NCI-H345 (cell line): Measurements from ENCODE around the gene PTGES2.

Experiments
- DNase-seq: peaks from one replicate; lab custom pipeline; 2025; lab: John Stamatoyannopoulos, UW

Gene PTGES2

DNA sequence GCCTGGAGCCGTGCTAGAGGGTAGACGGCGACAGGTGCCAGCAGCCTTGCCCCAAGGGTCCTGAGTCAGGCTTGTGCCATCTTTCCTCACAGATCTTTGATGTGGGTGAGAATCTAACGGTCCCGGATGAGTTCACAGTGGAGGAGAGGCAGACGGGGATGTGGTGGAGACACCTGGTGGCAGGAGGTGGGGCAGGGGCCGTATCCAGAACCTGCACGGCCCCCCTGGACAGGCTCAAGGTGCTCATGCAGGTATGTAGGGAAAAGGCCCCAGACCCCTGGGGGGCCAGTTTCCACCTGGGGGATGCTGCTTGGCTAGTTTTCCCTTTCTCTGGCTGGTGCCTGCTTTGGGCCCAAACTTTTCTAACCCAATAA is 24.0 kb downstream of the PTGES2 start:
- no peak for DNase-seq

- no peak for DNase-seq
These were observed 24.5 kb downstream of the PTGES2 start for GRCh38 chr9:128102861-128103588.

- no peak for DNase-seq
These were observed 25.3 kb downstream of the PTGES2 start for GRCh38 chr9:128102196-128102595.

- no peak for DNase-seq
These were observed 25.8 kb downstream of the PTGES2 start for GRCh38 chr9:128101690-128102089.

GRCh38 chr9:128101231-128101661 is 26.3 kb downstream of the PTGES2 start:
- no peak for DNase-seq

GRCh38 chr9:128100581-128100980 is 26.9 kb downstream of the PTGES2 start:
- no peak for DNase-seq

GRCh38 chr9:128099932-128100491 is 27.5 kb downstream of the PTGES2 start:
- DNase-seq, result no peak

GRCh38 chr9:128099231-128099931 is 28.1 kb downstream of the PTGES2 start:
- no peak for DNase-seq

DNA sequence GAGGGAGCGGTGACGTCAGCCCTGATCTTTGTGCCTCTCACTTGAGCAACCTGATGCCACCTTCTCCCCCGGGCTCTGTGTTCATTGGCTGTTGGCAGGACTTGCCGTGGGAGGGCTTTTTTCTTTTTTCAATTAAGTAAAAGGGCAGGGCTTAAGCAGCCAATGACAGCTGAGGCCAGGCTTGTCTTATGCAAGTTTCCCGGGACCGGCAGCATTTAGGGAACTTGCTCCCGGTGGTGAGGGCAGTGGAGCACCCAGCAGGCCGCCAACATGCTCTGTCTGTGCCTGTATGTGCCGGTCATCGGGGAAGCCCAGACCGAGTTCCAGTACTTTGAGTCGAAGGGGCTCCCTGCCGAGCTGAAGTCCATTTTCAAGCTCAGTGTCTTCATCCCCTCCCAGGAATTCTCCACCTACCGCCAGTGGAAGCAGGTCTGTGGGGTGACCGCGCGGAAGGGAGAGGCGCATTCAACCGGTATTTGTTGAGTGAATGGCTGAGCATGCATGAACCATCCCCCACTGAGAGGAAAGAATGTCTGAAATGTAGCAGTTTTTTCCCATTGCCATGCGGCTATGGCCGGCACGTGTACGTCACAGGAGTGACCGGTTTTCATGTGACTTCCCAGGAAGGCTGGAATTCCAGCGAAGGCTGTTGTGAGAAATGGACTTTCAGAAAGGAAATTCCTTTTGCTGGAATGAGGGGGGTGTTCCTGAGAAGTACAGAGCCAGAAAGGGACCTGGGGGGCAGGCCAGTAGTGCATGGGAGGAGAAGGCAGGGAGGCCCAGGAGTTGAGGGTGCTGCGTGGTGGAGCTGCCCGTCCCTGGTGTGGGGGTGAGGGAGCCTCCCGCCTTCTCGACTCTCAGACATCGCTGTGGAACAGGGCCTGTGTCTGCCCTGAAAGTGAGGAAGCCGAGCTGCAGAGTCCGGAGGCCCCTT is 29.0 kb downstream of the PTGES2 start:
- DNase-seq, result peak; percentile 83

- no peak for DNase-seq
These were observed 29.8 kb downstream of the PTGES2 start for GRCh38 chr9:128097543-128098296.

DNA sequence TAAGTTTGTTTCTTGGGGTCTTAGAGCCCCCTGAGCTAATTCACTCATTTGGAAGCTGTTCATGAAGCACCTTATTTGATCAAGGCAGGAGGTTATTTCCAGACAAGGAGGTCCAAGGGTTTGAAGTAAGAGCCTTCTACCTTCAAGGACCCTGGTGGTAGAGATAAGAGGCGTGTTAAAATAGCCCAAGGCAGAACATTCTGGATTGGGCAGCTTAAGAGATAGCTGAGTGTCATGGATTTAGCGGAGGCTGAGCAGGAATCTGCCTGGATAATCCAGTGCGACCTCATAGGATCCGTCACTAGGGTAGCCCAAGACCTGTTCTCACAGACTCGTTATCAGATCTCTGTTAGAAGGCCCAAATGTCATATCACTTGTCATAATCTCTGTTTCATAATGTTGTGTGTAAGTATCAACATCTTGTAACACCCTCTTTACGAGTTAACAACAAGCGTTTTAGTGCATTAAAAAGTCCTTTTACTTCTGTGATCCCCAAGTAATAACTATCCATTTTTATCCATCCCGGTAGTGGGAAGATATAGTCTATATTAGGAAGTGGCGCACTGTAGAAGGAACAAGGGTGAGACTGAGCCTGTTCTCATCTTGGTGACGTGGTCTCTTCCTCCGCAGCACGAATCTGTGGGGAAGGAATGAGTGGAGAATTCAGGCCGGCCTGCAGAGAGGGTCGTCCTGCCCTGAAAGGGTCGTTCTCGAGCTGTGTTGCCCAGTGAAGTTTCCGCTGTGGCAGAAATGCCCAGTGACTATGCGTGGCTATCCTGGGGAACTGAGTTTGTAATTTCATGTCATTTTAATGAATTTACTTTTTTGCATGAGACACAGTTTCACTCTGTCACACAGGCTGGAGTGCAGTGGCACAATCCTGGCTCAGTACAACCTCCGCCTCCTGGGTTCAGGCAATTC is 30.7 kb downstream of the PTGES2 start:
- DNase-seq, result no peak

DNA sequence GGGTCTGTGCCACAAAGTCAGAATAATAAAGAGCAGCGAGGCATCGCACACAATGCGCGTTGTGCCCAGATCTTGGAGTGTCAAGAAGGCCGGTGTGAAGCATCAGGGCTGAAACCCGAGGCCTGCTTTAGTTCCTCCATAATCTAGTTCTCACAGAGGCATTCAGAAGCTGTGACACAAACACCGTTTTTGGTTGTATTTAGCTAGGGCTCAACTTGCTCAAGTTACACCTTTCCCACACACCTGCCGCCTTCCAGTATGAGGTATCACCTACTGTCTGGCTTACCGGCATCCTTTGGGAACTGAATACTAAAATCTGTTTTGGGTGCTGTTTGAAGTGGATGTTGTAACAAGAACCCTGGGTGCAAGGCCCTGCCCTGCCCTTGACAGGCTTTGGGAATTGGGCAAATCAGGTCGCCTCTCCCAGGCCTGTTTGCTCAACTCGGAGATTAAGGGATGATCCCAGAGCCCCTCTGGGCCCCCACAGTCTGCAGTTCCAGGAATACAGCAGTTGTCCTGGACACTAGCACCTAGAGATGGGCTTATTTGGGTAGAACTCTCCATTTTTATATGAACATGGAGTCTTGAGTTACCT is 32.5 kb downstream of the PTGES2 start:
- DNase-seq, result no peak

- DNase-seq, result peak; percentile 26
These were observed 33.2 kb downstream of the PTGES2 start for GRCh38 chr9:128094166-128094949.

DNA sequence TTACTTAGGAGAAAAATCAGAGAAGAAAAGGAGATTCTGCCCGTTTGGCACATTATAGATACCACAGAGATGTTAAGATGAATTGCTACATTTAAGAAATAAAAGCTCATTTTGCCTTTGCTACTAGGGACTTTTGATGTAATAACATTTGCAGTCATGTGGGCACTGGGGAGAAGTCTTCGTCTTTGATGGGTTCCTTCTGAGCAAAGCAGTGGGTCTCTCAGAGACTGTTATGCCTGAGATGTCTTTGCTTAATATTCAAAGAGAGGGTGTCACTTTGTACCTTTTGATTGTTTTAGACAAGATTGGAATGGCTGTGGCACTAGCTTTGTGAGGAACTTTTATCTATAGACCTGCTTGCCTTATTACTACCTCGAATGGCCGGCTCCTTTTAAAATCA is 34.5 kb downstream of the PTGES2 start:
- no peak for DNase-seq

DNA sequence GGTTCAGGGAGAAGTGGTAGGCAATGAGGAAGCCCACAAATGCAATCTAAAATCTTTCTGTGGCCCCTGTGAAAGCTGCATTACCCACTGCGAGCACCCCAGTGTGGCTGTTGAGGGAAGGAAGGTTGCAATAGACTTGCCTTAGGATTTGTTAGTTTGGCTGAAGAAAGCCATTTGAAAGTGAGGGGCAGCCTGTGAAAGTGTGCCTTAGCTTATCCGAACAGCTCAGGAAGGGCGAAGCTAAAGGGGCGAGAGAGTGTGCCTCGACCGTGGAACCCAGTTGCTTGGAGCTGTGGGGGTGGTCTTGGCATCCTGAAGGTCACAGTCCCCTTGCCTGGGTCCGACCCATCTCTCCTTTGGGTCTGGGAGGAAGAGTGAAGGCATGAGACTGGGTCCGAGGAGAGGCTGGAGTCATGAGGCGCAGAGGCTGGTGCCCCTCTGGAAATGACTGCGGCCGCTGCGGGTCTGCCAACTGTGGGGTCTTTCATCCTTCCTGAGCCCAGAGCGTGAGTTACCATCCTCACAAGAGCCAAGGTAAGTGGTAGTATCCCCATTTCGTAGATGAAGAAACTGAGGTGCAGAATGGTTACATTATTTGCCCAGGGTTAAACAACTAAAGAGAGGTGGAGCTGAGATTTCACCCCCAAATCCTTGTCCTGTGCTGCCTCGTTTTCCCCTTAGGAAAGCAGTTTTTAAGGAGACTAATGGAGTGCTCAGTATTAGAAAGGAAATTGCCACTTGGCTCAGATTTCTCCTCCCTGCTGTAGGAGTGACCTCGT is 35.1 kb downstream of the PTGES2 start:
- no peak for DNase-seq

- no peak for DNase-seq
These were observed 36.0 kb downstream of the PTGES2 start for GRCh38 chr9:128091571-128091970.

DNA sequence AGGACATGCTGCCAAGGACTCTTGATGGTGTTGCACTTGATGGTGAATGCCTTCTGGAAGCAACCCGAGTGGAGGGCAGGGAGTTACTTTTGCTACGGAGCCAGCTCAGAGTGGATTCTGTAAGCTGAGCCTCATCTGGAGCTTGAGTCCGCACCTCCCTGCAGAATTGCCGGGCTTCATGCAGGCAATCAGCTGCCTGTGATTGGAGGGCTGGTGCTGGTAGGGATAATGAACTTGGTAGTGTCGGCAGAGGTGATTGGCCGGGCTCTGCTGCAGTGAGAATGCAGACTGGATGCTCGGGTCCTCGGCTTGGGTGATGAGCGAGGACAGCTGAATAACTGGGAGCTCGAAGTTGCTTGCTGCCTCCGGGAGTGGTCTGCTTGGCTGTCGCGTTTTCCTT is 36.4 kb downstream of the PTGES2 start:
- DNase-seq, result no peak

- no peak for DNase-seq
These were observed 38.2 kb downstream of the PTGES2 start for GRCh38 chr9:128089299-128089698.
